ENCODE results near the gene SKAP1.

SKAP1 gene

DNA sequence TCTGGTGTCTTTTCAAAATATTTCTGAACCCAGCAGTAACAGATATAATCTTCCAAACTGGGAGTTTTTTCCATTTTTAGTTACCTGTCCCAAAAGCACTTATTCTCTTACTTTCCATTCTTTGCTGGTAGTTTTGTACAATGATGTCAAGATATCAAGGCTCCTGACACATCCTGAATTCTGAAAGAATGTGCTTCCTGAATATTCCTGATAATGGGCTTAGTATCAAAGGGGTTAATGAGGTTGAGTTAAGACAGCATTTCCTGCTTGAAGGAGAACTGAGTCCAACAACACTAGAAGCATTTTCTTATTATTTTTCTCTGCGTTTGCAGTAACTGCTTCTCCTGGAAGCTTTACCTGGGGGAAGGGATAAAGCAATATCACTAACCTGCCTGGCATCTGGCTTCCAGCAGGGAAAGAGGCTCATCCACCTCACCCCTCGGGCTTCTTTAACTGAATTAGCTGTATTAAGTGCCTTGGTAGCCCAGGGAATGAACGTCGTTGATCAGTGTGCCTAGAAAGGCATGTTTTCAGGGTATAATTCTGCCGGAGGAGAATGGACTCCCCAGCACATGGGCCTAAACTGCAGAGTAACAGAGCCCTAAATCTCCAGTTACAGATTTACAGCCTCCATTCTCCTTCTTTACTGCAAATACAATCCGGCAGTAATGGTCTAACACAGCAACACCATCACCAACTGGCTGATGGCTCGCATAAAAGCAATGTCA, 188.1 kb downstream of the SKAP1 start:
- DNase-seq (ENCODE audit: low spot score), result no peak

DNA sequence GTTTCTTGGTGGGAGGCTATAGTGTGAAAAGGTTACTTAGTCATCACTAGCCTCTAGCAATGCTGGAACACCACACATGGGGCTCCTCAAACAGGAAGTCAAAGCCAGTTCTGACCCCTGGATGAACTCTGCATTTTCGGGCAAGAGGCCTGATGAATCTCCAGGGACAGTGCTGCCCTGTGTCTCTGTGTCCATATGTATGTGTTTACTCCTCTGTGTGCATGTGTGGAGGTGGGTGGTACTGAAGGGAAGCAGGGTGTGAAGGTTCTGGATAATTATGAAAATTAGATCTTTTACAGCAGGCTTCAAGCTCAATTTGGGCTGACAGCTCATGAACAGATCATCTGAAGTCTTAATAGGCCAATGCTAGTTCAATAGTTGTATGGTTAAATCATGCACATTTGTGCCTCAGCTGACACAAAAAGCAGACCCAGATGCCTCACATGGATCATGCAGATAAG, 188.9 kb downstream of the SKAP1 start:
- DNase-seq (ENCODE audit: low spot score), result peak; percentile 76

- peak; percentile 12 for DNase-seq (ENCODE audit: low spot score)
Measured at GRCh38 chr17:48240562-48241130, 189.4 kb downstream of the SKAP1 start.

DNA sequence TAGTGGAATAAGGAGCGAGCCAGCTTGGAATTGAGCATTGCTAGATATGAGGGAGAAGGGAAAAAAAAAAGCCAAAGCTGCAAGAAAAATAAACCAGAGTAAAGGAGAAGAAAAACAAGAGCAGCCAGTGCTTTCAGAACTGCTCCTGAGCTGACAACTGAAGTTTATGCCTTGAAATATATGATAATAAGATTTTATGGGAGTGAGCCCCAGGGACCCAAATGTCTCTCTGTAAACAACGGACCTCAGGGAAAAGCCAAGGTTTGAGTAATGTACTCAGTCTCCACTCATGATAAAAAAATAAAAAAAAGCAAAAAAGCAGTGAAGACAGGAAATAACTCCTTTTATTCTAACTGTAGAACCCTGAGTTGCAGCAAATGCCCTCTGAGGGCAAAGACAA, 189.9 kb downstream of the SKAP1 start:
- no peak for DNase-seq (ENCODE audit: low spot score)

GRCh38 chr17:48239603-48239995, 190.4 kb downstream of the SKAP1 start:
- no peak for DNase-seq (ENCODE audit: low spot score)

GRCh38 chr17:48238933-48239602, 190.9 kb downstream of the SKAP1 start:
- DNase-seq (ENCODE audit: low spot score), result no peak

GRCh38 chr17:48237456-48237855, 192.6 kb downstream of the SKAP1 start:
- DNase-seq (ENCODE audit: low spot score), result no peak

- DNase-seq (ENCODE audit: low spot score), result peak; percentile 24
Measured at GRCh38 chr17:48236681-48237134, 193.3 kb downstream of the SKAP1 start.

- DNase-seq (ENCODE audit: low spot score), result no peak
Measured at GRCh38 chr17:48234922-48235321, 195.1 kb downstream of the SKAP1 start.

GRCh38 chr17:48231995-48232959, 197.7 kb downstream of the SKAP1 start:
- DNase-seq (ENCODE audit: low spot score), result no peak

- DNase-seq (ENCODE audit: low spot score), result no peak
Measured at GRCh38 chr17:48229936-48230335, 200.1 kb downstream of the SKAP1 start.

DNA sequence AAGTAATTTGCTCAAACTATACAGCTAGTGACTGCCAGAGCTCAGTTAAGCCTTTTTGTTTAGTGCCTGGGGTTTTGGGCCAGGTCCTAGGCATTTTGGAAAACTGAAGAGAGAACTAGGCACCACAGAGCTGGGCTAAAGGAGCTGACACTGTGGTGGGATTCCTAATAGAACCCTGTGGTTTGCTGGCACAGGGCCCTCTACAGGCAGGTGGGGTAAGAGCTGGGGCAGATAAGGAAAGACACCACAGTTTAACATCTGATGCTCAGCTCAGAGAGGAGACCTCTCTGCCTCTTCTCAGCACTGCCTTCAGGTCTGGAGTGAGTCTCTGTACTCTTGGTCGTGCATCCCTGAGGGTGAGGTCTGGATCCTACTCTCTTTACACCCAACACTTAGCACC, 201.3 kb downstream of the SKAP1 start:
- DNase-seq (ENCODE audit: low spot score), result no peak

DNA sequence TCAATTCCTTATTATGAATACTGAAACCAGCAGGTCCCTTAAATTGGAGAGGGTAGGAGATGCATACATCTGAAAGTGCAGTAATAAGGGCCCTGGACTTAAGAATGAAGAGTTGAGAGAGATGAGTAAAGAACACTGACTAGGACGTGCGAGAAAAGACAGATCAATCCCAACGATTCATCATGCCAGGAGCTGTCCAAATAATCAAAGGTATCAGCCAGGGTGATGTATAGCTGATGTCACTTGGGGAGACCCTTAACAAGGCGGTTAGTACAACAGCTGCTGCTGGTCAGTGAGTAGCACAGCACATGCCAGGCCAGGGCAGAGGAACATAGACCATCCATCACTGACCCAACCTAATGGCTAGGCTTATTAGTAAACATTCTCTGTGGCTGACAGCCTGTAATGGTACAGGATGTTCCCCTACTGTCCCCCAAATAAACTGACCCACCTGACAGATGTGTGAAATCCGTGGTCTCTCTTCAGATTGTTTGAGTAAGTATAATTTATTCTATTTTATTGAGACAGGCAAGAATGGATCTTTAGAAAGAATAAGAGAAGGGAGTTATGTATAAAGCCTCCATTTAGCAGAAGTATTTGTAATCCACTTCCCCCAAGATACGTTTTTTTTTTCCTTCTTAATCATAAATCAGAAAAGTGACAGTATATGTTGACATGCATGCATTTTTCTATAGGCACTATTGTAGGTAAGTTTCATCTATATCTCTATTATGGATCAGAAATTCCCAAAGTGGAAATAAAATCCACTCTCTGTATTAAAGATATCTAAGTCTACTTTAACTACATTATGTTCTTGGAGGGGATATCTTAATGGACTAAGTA, 204.1 kb downstream of the SKAP1 start:
- no peak for DNase-seq (ENCODE audit: low spot score)

GRCh38 chr17:48223945-48224344, 206.1 kb downstream of the SKAP1 start:
- no peak for DNase-seq (ENCODE audit: low spot score)

DNA sequence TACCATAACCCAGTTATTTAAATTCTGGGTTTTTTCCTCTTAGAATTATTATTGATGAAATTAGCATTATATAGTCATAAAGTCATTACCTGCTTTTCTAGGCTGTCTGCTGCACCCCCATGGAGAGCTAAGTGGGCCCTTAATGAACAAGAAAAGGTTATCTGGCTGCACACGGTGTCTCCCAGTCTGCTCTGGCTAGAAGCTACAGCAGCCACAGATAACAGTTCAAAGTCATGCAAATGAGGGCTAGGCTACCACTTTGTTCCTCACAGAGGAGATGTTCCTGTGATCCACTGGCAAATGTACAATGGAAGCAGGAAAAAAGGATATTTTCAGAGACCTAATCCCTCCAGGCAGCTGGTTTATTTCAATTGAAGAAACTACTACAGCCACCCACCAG, 210.4 kb downstream of the SKAP1 start:
- DNase-seq (ENCODE audit: low spot score), result no peak

GRCh38 chr17:48215583-48216139, 214.4 kb downstream of the SKAP1 start:
- DNase-seq (ENCODE audit: low spot score), result peak; percentile 77

GRCh38 chr17:48213797-48214196, 216.2 kb downstream of the SKAP1 start:
- DNase-seq (ENCODE audit: low spot score), result no peak

GRCh38 chr17:48211787-48212186, 218.2 kb downstream of the SKAP1 start:
- DNase-seq (ENCODE audit: low spot score), result no peak

- no peak for DNase-seq (ENCODE audit: low spot score)
Measured at GRCh38 chr17:48211011-48211410, 219.0 kb downstream of the SKAP1 start.

GRCh38 chr17:48209973-48210372, 220.0 kb downstream of the SKAP1 start:
- no peak for DNase-seq (ENCODE audit: low spot score)

Data from AG08395 (cell line).